Activated T-cell treated with anti-CD3 and anti-CD28 coated beads, Interleukin-2, amount 50 U/mL, for 72 hours (primary cell): ENCODE data around the gene SLC16A4. TPM values are rescaled to one million over a fixed set of nuclear protein-coding genes. Genes with fewer than 3 reads are reported as not detected.
A peak's percentile ranks its signal among the peaks of the same experiment; 100 is the strongest.

ENCODE experiments used
- ATAC-seq, 2 donors: fragments of 150-1000 bp; cut with Tn5 transposase; replicated peaks in 1 of 2; 2 replicates each; pipeline ENCODE4 v1.10.0; 2021; ENCODE audit warnings: moderate library complexity in 2 of 2, mild to moderate bottlenecking in 1 of 2
- DNase-seq, 2 donors: peaks; one replicate each; pipeline ENCODE4 v3.0.0; 2021 to 2022; ENCODE audit warnings: mixed read lengths in 1 of 2
- H3K27ac Mint-ChIP-seq: one replicate; pipeline ENCODE4 v1.8.0; 2022; ENCODE audit warnings: mild to moderate bottlenecking, moderate library complexity, mixed read lengths
- H3K27me3 Mint-ChIP-seq: one replicate; pipeline ENCODE4 v1.8.0; 2022; ENCODE audit warnings: low read depth, mixed read lengths
- H3K36me3 Mint-ChIP-seq, 2 donors: one replicate each; pipeline ENCODE4 v1.8.0; 2022; ENCODE audit warnings: mixed read lengths in 2 of 2, mild to moderate bottlenecking in 1 of 2; ENCODE audit not compliant: insufficient read depth in 2 of 2
- H3K4me1 Mint-ChIP-seq: one replicate; pipeline ENCODE4 v1.8.0; 2022; ENCODE audit warnings: low read depth, mixed read lengths
- H3K4me3 Mint-ChIP-seq, 2 donors: one replicate each; pipeline ENCODE4 v1.8.0; 2022; ENCODE audit warnings: mild to moderate bottlenecking in 2 of 2, mixed read lengths in 2 of 2, moderate library complexity in 2 of 2
- H3K9me3 Mint-ChIP-seq, 2 donors: one replicate each; pipeline ENCODE4 v1.8.0; 2022; ENCODE audit warnings: mixed read lengths in 2 of 2
- total RNA-seq, 2 donors: library from RNA; stranded (reverse); gene quantifications; one replicate each; pipeline ENCODE4 v1.2.3, GENCODE V29; 2022

Gene SLC16A4
- total RNA-seq, 2 donors from 2014 or later: 0.44 to 0.58 TPM

- H3K4me3 Mint-ChIP-seq: no peak overlapping the region
- peaks cover 4 to 17% of the 10 kb centered on the region in 2 donors for H3K36me3 Mint-ChIP-seq
- H3K27ac Mint-ChIP-seq: no peak overlapping the region
These were observed 15.3 kb downstream of the SLC16A4 start for GRCh38 chr1:110375490-110375889.

GRCh38 chr1:110370827-110371226, 20.0 kb downstream of the SLC16A4 start:
- H3K4me1 Mint-ChIP-seq: peaks cover 15% of the 10 kb centered on the region
- DNase-seq (peak; percentile 23 to 27), ATAC-seq (peak; percentile 100)
- H3K9me3 Mint-ChIP-seq: no peaks in the 10 kb centered on the region
- peak overlapping the region; percentile 56 for H3K27ac Mint-ChIP-seq
- no peak overlapping the region for H3K4me3 Mint-ChIP-seq
- peaks cover 3 to 12% of the 10 kb centered on the region in 2 donors for H3K36me3 Mint-ChIP-seq
- no peaks in the 10 kb centered on the region for H3K27me3 Mint-ChIP-seq

More at GRCh38 chr1:110375490-110375889, 15.3 kb downstream of the SLC16A4 start:
- H3K27me3 Mint-ChIP-seq: no peaks in the 10 kb centered on the region
- DNase-seq (no peak), ATAC-seq (no peak)
- H3K4me1 Mint-ChIP-seq: peaks cover 10% of the 10 kb centered on the region
- no peaks in the 10 kb centered on the region for H3K9me3 Mint-ChIP-seq

DNA sequence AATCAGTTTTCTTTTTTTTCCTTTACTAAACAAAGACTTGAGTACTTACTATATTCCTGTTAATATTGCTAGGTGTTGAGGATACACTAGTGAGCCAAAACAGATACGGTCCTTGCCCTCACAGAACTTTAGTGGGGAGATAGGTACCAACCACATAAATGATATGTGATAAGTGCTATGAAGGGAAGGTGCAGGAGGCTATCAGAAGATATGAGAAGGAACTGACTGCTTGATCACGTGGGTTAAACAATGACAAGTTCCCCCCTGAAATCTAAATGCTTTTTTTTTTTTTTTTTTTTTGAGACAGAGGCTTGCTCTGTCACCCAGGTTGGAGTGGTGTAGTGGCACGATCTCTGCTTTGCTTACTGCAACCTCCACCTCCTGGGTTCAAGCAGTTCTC, 26.6 kb downstream of the SLC16A4 start:
- H3K4me3 Mint-ChIP-seq: no peak overlapping the region
- no peak overlapping the region for H3K27ac Mint-ChIP-seq
- no peaks in the 10 kb centered on the region for H3K27me3 Mint-ChIP-seq
- DNase-seq: no peak
- peaks cover 7 to 9% of the 10 kb centered on the region in 2 donors for H3K36me3 Mint-ChIP-seq
- no peaks in the 10 kb centered on the region for H3K9me3 Mint-ChIP-seq
- no peak for ATAC-seq
- peaks cover 5% of the 10 kb centered on the region for H3K4me1 Mint-ChIP-seq

DNA sequence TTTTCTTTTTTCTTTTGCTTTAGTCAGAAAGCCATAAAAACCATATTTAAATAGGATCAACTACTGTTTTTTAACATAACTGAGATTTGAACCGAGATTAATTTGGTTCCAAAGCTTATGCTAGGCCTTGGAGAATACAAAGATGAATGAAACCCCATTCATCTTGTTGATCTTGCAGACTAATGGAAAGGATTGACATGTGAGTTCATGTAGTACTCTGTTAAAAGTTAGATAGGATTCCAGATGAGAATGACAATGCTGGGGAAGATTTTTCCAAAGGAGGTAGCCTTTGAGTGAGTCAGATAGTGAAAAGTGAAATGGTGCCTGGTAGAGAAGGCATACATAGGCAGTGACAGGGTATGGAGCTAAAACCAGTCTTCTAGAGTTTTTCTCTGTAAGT, 29.0 kb downstream of the SLC16A4 start:
- no peaks in the 10 kb centered on the region for H3K27me3 Mint-ChIP-seq
- no peak overlapping the region for H3K27ac Mint-ChIP-seq
- H3K4me1 Mint-ChIP-seq: peaks cover 5% of the 10 kb centered on the region
- no peaks in the 10 kb centered on the region for H3K9me3 Mint-ChIP-seq
- H3K36me3 Mint-ChIP-seq: peaks cover 7 to 9% of the 10 kb centered on the region in 2 donors
- no peak overlapping the region for H3K4me3 Mint-ChIP-seq
- ATAC-seq: no peak
- no peak for DNase-seq

DNA sequence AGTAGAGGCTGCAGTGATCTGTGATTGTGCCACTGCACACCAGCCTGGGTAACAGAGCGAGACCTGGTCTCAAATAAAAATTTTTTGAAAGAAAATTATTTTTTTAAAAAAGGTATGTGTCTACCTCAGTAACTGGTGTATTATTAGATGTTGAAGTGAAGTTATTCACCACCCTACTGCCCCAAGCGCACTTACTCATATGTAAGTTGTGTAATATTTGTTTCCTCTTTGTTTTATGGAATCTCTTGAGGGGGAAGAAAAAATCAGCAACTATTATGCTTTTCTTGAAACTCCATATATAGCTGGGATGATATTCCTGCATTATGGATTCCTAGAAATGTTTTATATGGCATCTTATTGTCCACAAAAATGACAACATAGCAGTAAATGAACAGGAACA, 30.4 kb downstream of the SLC16A4 start:
- no peak overlapping the region for H3K27ac Mint-ChIP-seq
- H3K36me3 Mint-ChIP-seq: peaks cover 7 to 9% of the 10 kb centered on the region in 2 donors

DNA sequence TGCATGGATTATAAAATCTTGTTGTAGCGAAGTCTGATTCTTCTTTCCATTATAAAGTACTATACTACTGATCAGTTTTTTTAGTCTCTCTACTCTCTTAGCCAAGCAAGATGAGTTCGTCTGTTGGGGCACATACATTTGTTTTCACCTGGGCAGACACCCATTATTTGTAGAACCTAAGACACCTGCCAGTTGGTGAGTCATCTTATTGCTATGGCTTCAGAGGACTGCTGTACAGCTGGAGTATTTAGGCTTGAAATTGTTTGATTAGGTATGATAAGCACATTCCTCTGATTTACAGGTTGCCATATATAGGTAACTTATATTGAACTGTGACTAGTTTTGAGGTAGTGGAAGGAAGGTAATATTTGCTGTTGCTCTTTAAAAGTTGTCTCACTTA, 34.4 kb downstream of the SLC16A4 start:
- no peak for DNase-seq
- Mint-ChIP-seq H3K36me3 (peaks cover 2 to 9% of the 10 kb centered on the region in 2 donors), H3K4me1 (peaks cover 31% of the 10 kb centered on the region)

More for the DNA sequence above, 30.4 kb downstream of the SLC16A4 start:
- no peaks in the 10 kb centered on the region for H3K9me3 Mint-ChIP-seq
- ATAC-seq: no peak
- no peak for DNase-seq
- no peak overlapping the region for H3K4me3 Mint-ChIP-seq
- H3K4me1 Mint-ChIP-seq: peaks cover 18% of the 10 kb centered on the region
- H3K27me3 Mint-ChIP-seq: no peaks in the 10 kb centered on the region

DNA sequence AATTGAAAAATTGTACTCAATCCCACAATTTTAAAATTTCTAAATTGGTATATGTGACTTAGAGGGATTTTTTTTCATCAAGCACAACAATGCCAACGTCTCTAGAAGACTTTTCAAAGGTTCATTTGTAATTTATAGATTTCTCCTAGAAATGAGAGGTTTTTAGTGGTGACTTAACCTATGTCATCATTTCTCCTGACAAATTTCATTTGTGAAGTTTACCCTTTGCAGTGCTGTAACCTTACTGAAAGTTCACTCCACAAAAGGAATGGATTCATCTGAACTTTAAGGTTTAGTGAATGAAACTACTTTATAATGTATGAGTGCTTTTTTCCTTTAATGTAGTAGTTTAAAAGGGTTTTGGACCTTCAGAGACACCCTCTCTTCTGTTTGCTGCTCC, 35.5 kb downstream of the SLC16A4 start:
- no peaks in the 10 kb centered on the region for H3K9me3 Mint-ChIP-seq
- H3K27ac Mint-ChIP-seq: peak overlapping the region; percentile 63
- ATAC-seq: no peak

More for the DNA sequence above, 34.4 kb downstream of the SLC16A4 start:
- Mint-ChIP-seq H3K27ac (peak overlapping the region; percentile 63), H3K27me3 (no peaks in the 10 kb centered on the region), H3K9me3 (no peaks in the 10 kb centered on the region), H3K4me3 (no peak overlapping the region)
- no peak for ATAC-seq

DNA sequence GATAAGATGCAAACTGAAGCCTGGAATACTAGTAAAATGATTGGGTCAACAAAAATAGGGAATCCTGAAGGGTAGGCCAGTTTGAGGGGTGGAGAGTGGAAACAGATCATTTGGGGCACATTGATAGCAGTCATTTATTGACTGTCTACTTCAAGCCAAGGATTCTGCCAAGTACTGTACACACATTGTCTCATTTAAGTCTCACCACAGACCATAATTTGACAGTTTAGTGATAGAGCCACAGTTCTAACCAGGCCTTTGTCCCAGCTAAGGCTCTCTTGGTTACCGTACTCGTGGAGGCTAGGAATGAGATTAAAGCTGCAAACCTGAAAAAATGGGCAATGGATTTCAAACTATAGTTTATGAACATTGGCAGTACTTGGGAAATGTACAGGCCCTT, 40.5 kb downstream of the SLC16A4 start:
- Mint-ChIP-seq H3K9me3 (no peaks in the 10 kb centered on the region), H3K4me1 (peaks cover 69% of the 10 kb centered on the region), H3K4me3 (peak overlapping the region; percentile 0 to 51), H3K27ac (peak overlapping the region; percentile 21), H3K36me3 (peaks cover 8 to 20% of the 10 kb centered on the region in 2 donors), H3K27me3 (no peaks in the 10 kb centered on the region)
- DNase-seq (no peak), ATAC-seq (peak in 1 of 2 donors; percentile 47)

More for the DNA sequence above, 35.5 kb downstream of the SLC16A4 start:
- H3K36me3 Mint-ChIP-seq: peaks cover 2 to 9% of the 10 kb centered on the region in 2 donors
- H3K4me1 Mint-ChIP-seq: peaks cover 33% of the 10 kb centered on the region
- H3K4me3 Mint-ChIP-seq: no peak overlapping the region
- H3K27me3 Mint-ChIP-seq: no peaks in the 10 kb centered on the region
- no peak for DNase-seq

DNA sequence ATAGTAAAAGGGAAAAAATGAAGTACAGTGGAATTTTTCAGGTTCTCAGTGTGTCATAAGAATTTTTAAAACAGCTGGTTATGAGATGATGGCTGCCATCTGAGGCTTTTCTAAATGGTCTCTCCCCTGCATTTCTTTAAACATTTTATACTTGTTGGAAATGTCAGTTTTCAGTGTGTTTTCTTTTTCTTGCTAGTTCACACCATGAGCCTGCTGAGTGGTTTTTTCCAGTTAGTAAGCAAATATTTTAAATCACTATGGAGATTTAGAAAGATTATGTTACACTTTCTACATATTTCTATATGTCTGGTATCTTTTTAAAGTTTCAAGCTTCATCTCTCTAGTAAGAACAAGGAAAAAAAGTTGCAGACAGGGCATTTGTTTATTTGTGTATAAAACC, 42.1 kb downstream of the SLC16A4 start:
- DNase-seq (no peak), ATAC-seq (no peak)
- peaks cover 79% of the 10 kb centered on the region for H3K4me1 Mint-ChIP-seq
- peak overlapping the region; percentile 94 for H3K27ac Mint-ChIP-seq
- H3K27me3 Mint-ChIP-seq: no peaks in the 10 kb centered on the region
- H3K4me3 Mint-ChIP-seq: peak overlapping the region; percentile 41 to 84
- H3K36me3 Mint-ChIP-seq: peaks cover 9 to 27% of the 10 kb centered on the region in 2 donors
- no peaks in the 10 kb centered on the region for H3K9me3 Mint-ChIP-seq

DNA sequence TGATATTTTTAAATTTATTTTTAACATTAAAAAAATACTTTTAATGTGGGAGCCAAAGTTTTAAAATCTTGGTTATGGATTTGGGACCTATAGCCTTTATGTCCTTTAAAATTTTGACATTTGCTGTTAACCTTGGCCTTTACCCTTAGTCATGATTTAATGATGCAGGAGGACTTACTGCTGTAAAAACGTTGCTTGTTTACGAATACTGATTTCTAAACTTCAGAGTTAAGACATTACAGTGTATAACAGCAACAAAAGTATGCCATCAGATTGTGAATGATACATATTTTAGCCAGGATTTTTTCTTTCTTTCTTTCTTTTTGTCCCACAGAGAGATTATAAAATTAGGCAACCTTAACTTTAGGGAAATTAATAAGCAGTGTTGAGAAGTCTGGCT, 42.8 kb downstream of the SLC16A4 start:
- no peak for DNase-seq
- Mint-ChIP-seq H3K4me1 (peaks cover 79% of the 10 kb centered on the region), H3K36me3 (peaks cover 9 to 32% of the 10 kb centered on the region in 2 donors), H3K27me3 (no peaks in the 10 kb centered on the region), H3K9me3 (no peaks in the 10 kb centered on the region), H3K27ac (peak overlapping the region; percentile 94), H3K4me3 (peak overlapping the region in 1 of 2 donors; percentile 84)
- ATAC-seq: no peak

DNA sequence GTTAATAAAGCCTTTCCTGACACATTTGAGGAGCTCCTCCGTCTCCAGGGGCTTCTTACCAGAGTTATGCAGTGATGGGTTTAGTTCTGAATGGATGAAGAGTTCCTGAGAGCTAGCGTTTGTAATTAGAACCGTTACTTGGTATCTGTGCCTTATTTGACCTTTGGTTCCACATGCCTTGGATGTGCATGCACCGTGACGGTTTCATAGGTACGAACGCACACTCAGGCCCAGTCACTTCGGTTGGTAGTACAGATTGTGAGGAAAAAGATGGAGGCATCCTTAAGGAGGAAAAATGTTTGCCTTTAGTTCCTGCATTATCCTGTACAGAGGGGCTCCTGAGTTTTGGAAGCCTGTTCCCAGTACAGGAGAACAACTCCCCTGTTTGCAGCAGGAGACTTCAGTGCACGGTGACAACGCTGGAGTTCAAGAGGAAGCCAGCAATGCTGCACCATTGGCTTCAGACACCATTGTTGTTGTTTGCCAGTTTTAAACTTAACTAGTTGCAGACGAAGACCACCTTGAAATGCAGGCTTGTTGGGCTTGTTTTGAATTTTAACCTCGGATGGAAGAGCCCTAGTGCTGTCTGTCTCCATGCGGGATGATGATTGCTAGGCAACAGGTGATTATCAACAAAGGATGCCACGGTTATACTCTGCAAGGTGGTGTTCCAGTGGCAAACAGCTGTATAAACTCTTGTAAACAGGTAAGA, 43.5 kb downstream of the SLC16A4 start:
- Mint-ChIP-seq H3K4me3 (peak overlapping the region; percentile 16 to 71), H3K4me1 (peaks cover 86% of the 10 kb centered on the region), H3K27me3 (no peaks in the 10 kb centered on the region), H3K9me3 (no peaks in the 10 kb centered on the region), H3K27ac (peak overlapping the region; percentile 31), H3K36me3 (peaks cover 9 to 38% of the 10 kb centered on the region in 2 donors)
- ATAC-seq (no peak), DNase-seq (no peak)

- ATAC-seq (peak in 1 of 2 donors; percentile 18), DNase-seq (no peak)
- peak overlapping the region; percentile 16 to 71 for H3K4me3 Mint-ChIP-seq
- H3K27ac Mint-ChIP-seq: peak overlapping the region; percentile 31
- peaks cover 10 to 45% of the 10 kb centered on the region in 2 donors for H3K36me3 Mint-ChIP-seq
- H3K4me1 Mint-ChIP-seq: peaks cover 92% of the 10 kb centered on the region
- H3K27me3 Mint-ChIP-seq: no peaks in the 10 kb centered on the region
- H3K9me3 Mint-ChIP-seq: no peaks in the 10 kb centered on the region
These were observed 44.1 kb downstream of the SLC16A4 start for GRCh38 chr1:110346690-110347089.

DNA sequence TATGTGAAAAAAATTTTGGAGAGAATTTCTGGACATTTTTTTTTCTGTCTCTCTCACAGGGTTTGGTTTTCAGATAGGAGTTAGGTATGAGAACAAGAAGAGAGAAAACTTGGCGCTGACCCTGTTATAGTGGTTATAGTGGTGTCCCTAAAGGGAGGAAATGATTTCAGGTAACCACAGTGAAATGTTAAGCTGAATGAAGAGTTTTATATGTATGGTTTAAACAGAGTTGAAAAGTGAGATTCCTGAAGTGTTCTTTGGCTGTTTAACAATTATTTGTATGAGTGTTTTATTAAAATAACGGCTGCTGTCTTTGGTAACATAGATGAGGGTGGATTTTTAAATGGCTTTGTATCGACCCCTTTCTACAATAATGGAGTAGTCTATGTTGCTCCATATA, 45.3 kb downstream of the SLC16A4 start:
- H3K27ac Mint-ChIP-seq: peak overlapping the region; percentile 79
- peaks cover 13 to 49% of the 10 kb centered on the region in 2 donors for H3K36me3 Mint-ChIP-seq
- peak overlapping the region; percentile 43 to 80 for H3K4me3 Mint-ChIP-seq

More for the DNA sequence above, 45.3 kb downstream of the SLC16A4 start:
- DNase-seq: no peak
- H3K27me3 Mint-ChIP-seq: no peaks in the 10 kb centered on the region
- ATAC-seq: peak; percentile 56 to 57
- H3K4me1 Mint-ChIP-seq: peaks cover 99% of the 10 kb centered on the region
- H3K9me3 Mint-ChIP-seq: no peaks in the 10 kb centered on the region
